ENCODE results near the gene CDKAL1. TPM values are rescaled to one million over a fixed set of nuclear protein-coding genes. Genes with fewer than 3 reads are reported as not detected.

The CDKAL1 gene
- total and polyA plus RNA-seq, 2 of the 13 experiments (the other 11 are each of a cell fraction or from before 2014, with no cell fraction given), result 9.5 to 27.7 TPM

DNA sequence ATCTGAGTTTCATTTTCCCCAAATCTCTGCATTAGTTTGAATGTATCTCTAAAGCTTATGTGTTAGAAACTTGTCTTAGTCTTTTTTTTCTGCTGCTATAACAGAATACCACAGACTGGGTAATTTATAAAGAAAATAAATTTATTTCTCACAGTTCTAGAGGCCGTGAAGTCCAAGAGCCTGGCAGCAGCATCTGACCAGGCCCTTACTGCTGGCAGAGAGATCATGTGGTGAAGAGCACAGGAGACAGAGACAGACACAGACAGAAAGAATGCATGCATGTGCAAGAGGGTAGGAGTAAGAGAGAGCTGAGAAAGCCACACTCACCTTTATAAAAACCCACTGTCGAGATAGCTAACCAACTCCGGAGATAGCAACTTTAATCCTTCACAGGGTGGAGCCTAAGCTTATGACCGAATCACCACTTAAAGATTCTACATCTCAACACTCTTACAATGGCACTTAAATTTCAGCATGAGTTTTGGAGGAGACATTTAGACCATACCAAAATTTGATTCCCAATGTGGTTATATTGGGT, 646.6 kb downstream of the CDKAL1 start:
- H3K9ac ChIP-seq (ENCODE audit: insufficient read depth, low read depth, low read length), result no peak overlapping the region
- H3K4me3 ChIP-seq (replicated peaks in 1 of 3; ENCODE audit: insufficient read depth in 1 of 3, low read depth in 2 of 3, low read length in 3 of 3), result no peak overlapping the region
- peaks cover 4% of the 10 kb centered on the region; the same call in 1 of the 2 replicates for H3K9me3 ChIP-seq (ENCODE audit: low read length)
- no peak for FAIRE-seq
- H3K4me2 ChIP-seq (ENCODE audit: low read depth, low read length), result no peak overlapping the region
- H3K36me3 ChIP-seq (replicated peaks in 1 of 2; ENCODE audit: control insufficient read depth in 1 of 2, insufficient read depth in 2 of 2, low read length in 2 of 2), result peaks cover 0 to 3% of the 10 kb centered on the region in 2 experiments; a peak in 1 of 5 replicates
- H3K27me3 ChIP-seq (ENCODE audit: control insufficient read depth in 1 of 2, insufficient read depth in 2 of 2, low read length in 2 of 2), result no peaks in the 10 kb centered on the region
- in situ Hi-C loops (cut with HindIII; ENCODE audit: extremely low pct_ligation_motif_present, low pct_unique_long_range_greater_than_20kb), result no loop called here
- ATAC-seq, result no peak
- H3K79me2 ChIP-seq (ENCODE audit: insufficient read depth, low read length), result no peaks in the 10 kb centered on the region
- POLR2A ChIA-PET, result no interaction called here
- BruUV-seq (replicated peaks), result no TSS peak
- H3K4me1 ChIP-seq (ENCODE audit: insufficient read depth, low read length), result no peaks in the 10 kb centered on the region
- DNase-seq (ENCODE audit: low spot score), result no peak
- WGBS (ENCODE audit: low lambda C conversion rate), result 98% methylated on average over 4 of the region's 4 CpGs
- no peak overlapping the region for H2AFZ ChIP-seq (ENCODE audit: low read length)
- no peaks in the 10 kb centered on the region for H4K20me1 ChIP-seq (ENCODE audit: insufficient read depth, low read length)
- intact Hi-C loops (cut with micrococcal nuclease; ENCODE audit: unreplicated experiment), result no loop called here
- H3K27ac ChIP-seq (ENCODE audit: extremely low read length, insufficient read depth, low read length), result no peak overlapping the region
- TF ChIP-seq ZNF331 (CRISPR knock-in tag; IDR thresholded peaks at IDR 0.05) (no peak), ZNF564 (CRISPR knock-in tag; IDR thresholded peaks at IDR 0.05) (peak; percentile 99)
- CTCF ChIA-PET (ENCODE audit: low intra/inter-chr PET ratio, low total read pairs), result no interaction called here

- peaks cover 4% of the 10 kb centered on the region; the same call in 1 of the 2 replicates for H3K9me3 ChIP-seq (ENCODE audit: low read length)
- 98% methylated on average over 1 of the region's 1 CpG for WGBS (ENCODE audit: low lambda C conversion rate)
- peaks cover 0 to 3% of the 10 kb centered on the region in 2 experiments; a peak in 1 of 5 replicates for H3K36me3 ChIP-seq (replicated peaks in 1 of 2; ENCODE audit: control insufficient read depth in 1 of 2, insufficient read depth in 2 of 2, low read length in 2 of 2)
- H3K4me2 ChIP-seq (ENCODE audit: low read depth, low read length), result no peak overlapping the region
- CTCF ChIA-PET (ENCODE audit: low intra/inter-chr PET ratio, low total read pairs), result no interaction called here
- DNase-seq (ENCODE audit: low spot score) (no peak), ATAC-seq (no peak), FAIRE-seq (no peak)
- in situ Hi-C loops (cut with HindIII; ENCODE audit: extremely low pct_ligation_motif_present, low pct_unique_long_range_greater_than_20kb), result no loop called here
- intact Hi-C loops (cut with micrococcal nuclease; ENCODE audit: unreplicated experiment), result no loop called here
- H3K4me1 ChIP-seq (ENCODE audit: insufficient read depth, low read length), result no peaks in the 10 kb centered on the region
- BruUV-seq (replicated peaks), result no TSS peak
- H3K4me3 ChIP-seq (replicated peaks in 1 of 3; ENCODE audit: insufficient read depth in 1 of 3, low read depth in 2 of 3, low read length in 3 of 3), result no peak overlapping the region
- H3K9ac ChIP-seq (ENCODE audit: insufficient read depth, low read depth, low read length), result no peak overlapping the region
- no peaks in the 10 kb centered on the region for H3K79me2 ChIP-seq (ENCODE audit: insufficient read depth, low read length)
- no peaks in the 10 kb centered on the region for H3K27me3 ChIP-seq (ENCODE audit: control insufficient read depth in 1 of 2, insufficient read depth in 2 of 2, low read length in 2 of 2)
- no peak overlapping the region for H3K27ac ChIP-seq (ENCODE audit: extremely low read length, insufficient read depth, low read length)
- H4K20me1 ChIP-seq (ENCODE audit: insufficient read depth, low read length), result no peaks in the 10 kb centered on the region
- POLR2A ChIA-PET, result no interaction called here
- H2AFZ ChIP-seq (ENCODE audit: low read length), result no peak overlapping the region
- no peak for TF ChIP-seq TERF1 (CRISPR knock-in tag; IDR thresholded peaks at IDR 0.05)
- TF ChIP-seq ZNF563 (CRISPR knock-in tag; IDR thresholded peaks at IDR 0.05), result no peak
- TF ChIP-seq TAF15 (IDR thresholded peaks at IDR 0.05; ENCODE audit: low read depth, low read length, poor library complexity, severe bottlenecking), result no peak
- TF ChIP-seq ZZZ3 (CRISPR knock-in tag; IDR thresholded peaks at IDR 0.05; ENCODE audit: borderline replicate concordance), result no peak
- no peak for TF ChIP-seq ISL2 (CRISPR knock-in tag; IDR thresholded peaks at IDR 0.05)
- TF ChIP-seq, protein P1, sequence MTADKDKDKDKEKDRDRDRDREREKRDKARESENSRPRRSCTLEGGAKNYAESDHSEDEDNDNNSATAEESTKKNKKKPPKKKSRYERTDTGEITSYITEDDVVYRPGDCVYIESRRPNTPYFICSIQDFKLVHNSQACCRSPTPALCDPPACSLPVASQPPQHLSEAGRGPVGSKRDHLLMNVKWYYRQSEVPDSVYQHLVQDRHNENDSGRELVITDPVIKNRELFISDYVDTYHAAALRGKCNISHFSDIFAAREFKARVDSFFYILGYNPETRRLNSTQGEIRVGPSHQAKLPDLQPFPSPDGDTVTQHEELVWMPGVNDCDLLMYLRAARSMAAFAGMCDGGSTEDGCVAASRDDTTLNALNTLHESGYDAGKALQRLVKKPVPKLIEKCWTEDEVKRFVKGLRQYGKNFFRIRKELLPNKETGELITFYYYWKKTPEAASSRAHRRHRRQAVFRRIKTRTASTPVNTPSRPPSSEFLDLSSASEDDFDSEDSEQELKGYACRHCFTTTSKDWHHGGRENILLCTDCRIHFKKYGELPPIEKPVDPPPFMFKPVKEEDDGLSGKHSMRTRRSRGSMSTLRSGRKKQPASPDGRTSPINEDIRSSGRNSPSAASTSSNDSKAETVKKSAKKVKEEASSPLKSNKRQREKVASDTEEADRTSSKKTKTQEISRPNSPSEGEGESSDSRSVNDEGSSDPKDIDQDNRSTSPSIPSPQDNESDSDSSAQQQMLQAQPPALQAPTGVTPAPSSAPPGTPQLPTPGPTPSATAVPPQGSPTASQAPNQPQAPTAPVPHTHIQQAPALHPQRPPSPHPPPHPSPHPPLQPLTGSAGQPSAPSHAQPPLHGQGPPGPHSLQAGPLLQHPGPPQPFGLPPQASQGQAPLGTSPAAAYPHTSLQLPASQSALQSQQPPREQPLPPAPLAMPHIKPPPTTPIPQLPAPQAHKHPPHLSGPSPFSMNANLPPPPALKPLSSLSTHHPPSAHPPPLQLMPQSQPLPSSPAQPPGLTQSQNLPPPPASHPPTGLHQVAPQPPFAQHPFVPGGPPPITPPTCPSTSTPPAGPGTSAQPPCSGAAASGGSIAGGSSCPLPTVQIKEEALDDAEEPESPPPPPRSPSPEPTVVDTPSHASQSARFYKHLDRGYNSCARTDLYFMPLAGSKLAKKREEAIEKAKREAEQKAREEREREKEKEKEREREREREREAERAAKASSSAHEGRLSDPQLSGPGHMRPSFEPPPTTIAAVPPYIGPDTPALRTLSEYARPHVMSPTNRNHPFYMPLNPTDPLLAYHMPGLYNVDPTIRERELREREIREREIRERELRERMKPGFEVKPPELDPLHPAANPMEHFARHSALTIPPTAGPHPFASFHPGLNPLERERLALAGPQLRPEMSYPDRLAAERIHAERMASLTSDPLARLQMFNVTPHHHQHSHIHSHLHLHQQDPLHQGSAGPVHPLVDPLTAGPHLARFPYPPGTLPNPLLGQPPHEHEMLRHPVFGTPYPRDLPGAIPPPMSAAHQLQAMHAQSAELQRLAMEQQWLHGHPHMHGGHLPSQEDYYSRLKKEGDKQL (CRISPR knock-in tag; IDR thresholded peaks at IDR 0.05; ENCODE audit: low read depth), result no peak
- TF ChIP-seq FOXK2 (IDR thresholded peaks at IDR 0.05), result no peak
- no peak for TF ChIP-seq TRIM22 (IDR thresholded peaks at IDR 0.05)
Measured at GRCh38 chr6:21181866-21182265, 647.6 kb downstream of the CDKAL1 start.
